Mesendoderm (in vitro differentiated cells): ENCODE measurements around the gene NR0B1.

Experiments
- DNase-seq: peaks from one replicate; pipeline ENCODE4 v3.0.0; 2013
- H2AK5ac ChIP-seq: 2 replicates; pipeline ENCODE4 v1.6.1; 2013; ENCODE audit warnings: low read length, inconsistent platforms
- H2BK120ac ChIP-seq: 2 replicates; pipeline ENCODE4 v1.6.1; 2013; ENCODE audit warnings: low read depth, mild to moderate bottlenecking, low read length, moderate library complexity, mixed read lengths
- H2BK15ac ChIP-seq: replicated peaks from 2 replicates; pipeline ENCODE4 v1.6.1; 2013; ENCODE audit warnings: low read depth, mild to moderate bottlenecking, moderate library complexity
- H2BK5ac ChIP-seq: 2 replicates; pipeline ENCODE4 v1.6.1; 2013; ENCODE audit warnings: low read length, inconsistent platforms
- H3K18ac ChIP-seq: 2 replicates; pipeline ENCODE4 v1.6.1; 2013; ENCODE audit warnings: mild to moderate bottlenecking, low read length, mixed read lengths
- H3K23ac ChIP-seq: one replicate; pipeline ENCODE4 v1.6.1; 2013; ENCODE audit warnings: low read length
- H3K27ac ChIP-seq: 2 replicates; pipeline ENCODE4 v1.5.1; 2013; ENCODE audit warnings: low read depth, mild to moderate bottlenecking, inconsistent platforms, low read length, moderate library complexity
- H3K27me3 ChIP-seq: 2 replicates; pipeline ENCODE4 v1.6.1; 2013; ENCODE audit warnings: low read length, control low read depth, mild to moderate bottlenecking, inconsistent platforms; ENCODE audit not compliant: insufficient read depth, poor library complexity
- H3K36me3 ChIP-seq: 2 replicates; pipeline ENCODE4 v1.6.1; 2013; ENCODE audit warnings: low read length, inconsistent platforms; ENCODE audit not compliant: control insufficient read depth, insufficient read depth
- H3K4ac ChIP-seq: one replicate; pipeline ENCODE4 v1.6.1; 2013; ENCODE audit warnings: low read depth, mild to moderate bottlenecking, low read length, moderate library complexity
- H3K4me1 ChIP-seq: 2 replicates; pipeline ENCODE4 v1.6.1; 2013; ENCODE audit warnings: low read depth, low read length, inconsistent platforms; ENCODE audit not compliant: control insufficient read depth
- H3K4me2 ChIP-seq: 2 replicates; pipeline ENCODE4 v1.6.1; 2013; ENCODE audit warnings: low read length
- H3K4me3 ChIP-seq: 2 replicates; pipeline ENCODE4 v1.5.1; 2013; ENCODE audit warnings: mild to moderate bottlenecking, low read length
- H3K56ac ChIP-seq: one replicate; pipeline ENCODE4 v1.6.1; 2013; ENCODE audit warnings: low read length
- H3K79me1 ChIP-seq: 2 replicates; pipeline ENCODE4 v1.6.1; 2013; ENCODE audit warnings: low read length, inconsistent platforms
- H3K79me2 ChIP-seq: 2 replicates; pipeline ENCODE4 v1.6.1; 2013; ENCODE audit warnings: mild to moderate bottlenecking, low read length; ENCODE audit not compliant: control insufficient read depth, insufficient read depth
- H3K9ac ChIP-seq: 2 replicates; pipeline ENCODE4 v1.6.1; 2013; ENCODE audit warnings: low read length, inconsistent platforms
- H4K5ac ChIP-seq: one replicate; pipeline ENCODE4 v1.6.1; 2013; ENCODE audit warnings: low read length
- H4K8ac ChIP-seq: one replicate; pipeline ENCODE4 v1.6.1; 2013; ENCODE audit warnings: low read depth, mild to moderate bottlenecking, control low read depth, low read length, moderate library complexity
- WGBS: extraction: QIAGEN DNeasy Blood & Tissue Kit; methylation state at CpG from one replicate; pipeline ENCODE4 v1.1.7; 2013; ENCODE audit warnings: low lambda C conversion rate, missing lambda C conversion rate; ENCODE audit not compliant: insufficient coverage; ENCODE audit errors: extremely low coverage; 5-methylcytosine and 5-hydroxymethylcytosine counted together

NR0B1 gene

DNA sequence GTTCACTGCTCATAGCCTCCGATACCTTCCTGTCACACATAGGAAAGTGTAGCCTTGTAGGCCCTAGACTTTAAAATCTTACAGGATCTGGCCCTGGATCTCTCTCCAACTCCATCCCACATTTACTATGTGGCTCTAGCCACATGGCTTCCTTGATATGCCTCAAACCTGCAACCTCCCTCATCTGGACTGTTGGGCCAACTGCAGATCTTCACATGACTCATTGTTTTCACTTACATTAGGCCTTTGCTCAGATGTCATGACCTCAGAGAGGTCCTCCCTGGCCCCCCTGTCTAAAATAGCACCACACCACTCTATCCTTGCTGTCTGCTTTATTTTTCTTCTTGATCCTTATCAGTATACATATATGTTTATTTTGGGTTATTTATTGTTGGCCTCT, 8.1 kb upstream of the NR0B1 start:
- Histone ChIP-seq H2BK15ac (no peak overlapping the region), H2AK5ac (no peak overlapping the region), H3K79me2 (no peaks in the 10 kb centered on the region), H4K5ac (no peak overlapping the region), H3K79me1 (no peaks in the 10 kb centered on the region), H2BK5ac (no peak overlapping the region), H3K23ac (no peak overlapping the region), H3K36me3 (no peaks in the 10 kb centered on the region), H3K4ac (no peak overlapping the region), H2BK120ac (no peak overlapping the region), H3K27me3 (no peaks in the 10 kb centered on the region), H3K27ac (no peak overlapping the region), H4K8ac (no peak overlapping the region), H3K4me1 (no peaks in the 10 kb centered on the region), H3K4me3 (no peak overlapping the region), H3K56ac (no peak overlapping the region), H3K4me2 (no peak overlapping the region), H3K9ac (no peak overlapping the region), H3K18ac (no peak overlapping the region)
- DNase-seq = no peak
- WGBS = no CpG with 5 or more reads among the region's 1 CpG

DNA sequence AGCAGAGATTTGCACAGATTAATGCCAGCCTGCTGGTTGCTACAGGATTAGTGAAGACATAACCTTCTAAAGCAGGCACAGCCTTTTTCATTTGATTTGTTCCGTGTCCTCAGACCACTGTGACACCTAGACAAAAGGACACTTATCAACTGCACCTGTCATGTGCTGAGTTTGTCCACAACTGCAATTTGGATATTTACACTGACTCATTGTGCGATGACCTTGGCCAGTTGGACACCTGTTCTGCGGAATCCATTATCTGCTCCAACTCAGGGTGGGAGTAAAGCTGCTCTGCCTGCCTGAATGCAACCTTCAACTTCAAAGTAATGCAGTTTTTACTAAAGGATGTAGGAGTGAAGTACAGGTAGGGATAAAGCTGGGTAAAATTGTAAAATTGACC, 4.1 kb upstream of the NR0B1 start:
- H4K5ac ChIP-seq = no peak overlapping the region
- no peak overlapping the region for H3K4ac ChIP-seq
- H3K18ac ChIP-seq = no peak overlapping the region
- H3K56ac ChIP-seq = no peak overlapping the region
- H3K27ac ChIP-seq = no peak overlapping the region
- no peak overlapping the region for H2BK5ac ChIP-seq
- H3K4me1 ChIP-seq = no peaks in the 10 kb centered on the region
- no peak overlapping the region for H2AK5ac ChIP-seq
- no peak overlapping the region for H3K4me2 ChIP-seq
- H3K9ac ChIP-seq = no peak overlapping the region
- no peak for DNase-seq
- no peaks in the 10 kb centered on the region for H3K79me1 ChIP-seq
- no peaks in the 10 kb centered on the region for H3K27me3 ChIP-seq
- no peak overlapping the region for H3K23ac ChIP-seq
- H2BK120ac ChIP-seq = no peak overlapping the region
- H3K79me2 ChIP-seq = no peaks in the 10 kb centered on the region
- H2BK15ac ChIP-seq = no peak overlapping the region
- H3K36me3 ChIP-seq = no peaks in the 10 kb centered on the region
- WGBS = no CpG with 5 or more reads among the region's 3 CpGs
- H4K8ac ChIP-seq = no peak overlapping the region
- H3K4me3 ChIP-seq = no peak overlapping the region

DNA sequence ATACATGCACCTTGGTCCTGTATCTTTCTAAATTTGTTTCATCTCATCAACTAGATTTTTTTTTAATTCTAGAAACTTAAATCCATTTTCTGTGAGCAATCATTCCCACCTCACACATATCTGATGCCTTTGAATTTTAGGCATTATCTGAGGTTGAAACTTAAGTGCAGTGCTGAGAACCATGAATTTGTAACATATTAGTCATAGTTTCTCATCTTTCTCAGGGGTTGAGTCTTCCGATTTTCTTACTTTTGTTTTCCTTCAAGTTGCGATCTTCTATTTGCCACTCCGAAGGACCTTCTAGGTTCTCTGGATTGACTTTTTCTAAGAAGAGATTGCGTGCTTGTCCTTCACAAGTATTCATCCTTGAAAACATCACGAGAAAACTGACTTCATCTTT, 3.7 kb upstream of the NR0B1 start:
- Histone ChIP-seq H3K4ac (no peak overlapping the region), H4K5ac (no peak overlapping the region), H3K4me2 (no peak overlapping the region), H3K18ac (no peak overlapping the region), H2BK120ac (no peak overlapping the region), H3K4me3 (no peak overlapping the region), H3K36me3 (no peaks in the 10 kb centered on the region), H3K27ac (no peak overlapping the region), H3K56ac (no peak overlapping the region), H2AK5ac (no peak overlapping the region), H4K8ac (no peak overlapping the region), H3K27me3 (no peaks in the 10 kb centered on the region), H3K79me1 (no peaks in the 10 kb centered on the region), H3K4me1 (no peaks in the 10 kb centered on the region), H3K9ac (no peak overlapping the region), H2BK5ac (no peak overlapping the region), H3K23ac (no peak overlapping the region), H3K79me2 (no peaks in the 10 kb centered on the region), H2BK15ac (no peak overlapping the region)
- no peak for DNase-seq
- WGBS = no CpG with 5 or more reads among the region's 5 CpGs

DNA sequence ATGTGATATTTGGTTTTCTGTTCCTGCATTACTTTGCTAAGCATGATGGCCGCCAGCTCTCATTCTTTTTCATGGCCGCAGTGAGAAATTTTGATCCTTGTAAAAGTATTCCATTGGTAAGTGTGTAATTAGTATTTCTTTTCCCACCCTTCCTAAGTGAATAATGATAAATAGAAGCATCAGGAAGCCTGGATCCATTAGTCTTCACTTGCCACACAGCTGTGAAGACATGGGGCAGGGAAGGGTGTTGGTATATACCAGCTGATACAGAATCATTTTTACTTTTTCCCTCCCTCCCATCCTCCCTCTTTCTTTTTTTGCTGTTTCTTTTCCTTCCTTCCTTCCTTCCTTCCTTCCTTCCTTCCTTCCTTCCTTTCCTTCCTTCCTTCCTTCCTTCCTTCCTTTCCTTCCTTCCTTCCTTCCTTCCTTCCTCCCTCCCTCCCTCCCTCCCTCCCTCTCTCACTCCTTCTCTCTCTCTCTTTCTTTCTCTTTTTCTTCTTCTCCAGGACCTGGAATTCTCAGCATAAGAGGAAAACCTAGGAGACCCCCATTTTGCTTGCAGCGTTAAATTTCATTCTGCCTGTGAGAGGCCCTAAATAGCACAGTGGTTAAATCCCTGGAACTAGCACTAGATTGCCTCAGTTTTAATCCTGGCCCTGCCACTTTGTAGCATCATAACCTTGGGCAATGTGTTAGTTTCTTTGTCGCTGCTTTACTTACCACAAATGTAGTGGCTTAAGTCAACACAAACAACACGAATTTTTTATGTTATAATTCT, 1.4 kb upstream of the NR0B1 start:
- H3K9ac ChIP-seq = no peak overlapping the region
- H3K18ac ChIP-seq = no peak overlapping the region
- H3K79me1 ChIP-seq = no peaks in the 10 kb centered on the region
- H3K4me1 ChIP-seq = no peaks in the 10 kb centered on the region
- H3K27ac ChIP-seq = no peak overlapping the region
- no peak overlapping the region for H2BK5ac ChIP-seq
- no CpG with 5 or more reads among the region's 5 CpGs for WGBS
- no peak overlapping the region for H4K5ac ChIP-seq
- no peak overlapping the region for H3K56ac ChIP-seq
- no peak overlapping the region for H3K23ac ChIP-seq
- peaks cover 2% of the 10 kb centered on the region for H3K27me3 ChIP-seq
- no peak overlapping the region for H2AK5ac ChIP-seq
- H3K4ac ChIP-seq = no peak overlapping the region
- H2BK120ac ChIP-seq = no peak overlapping the region
- H3K36me3 ChIP-seq = no peaks in the 10 kb centered on the region
- no peak for DNase-seq
- H2BK15ac ChIP-seq = no peak overlapping the region
- no peak overlapping the region for H3K4me2 ChIP-seq
- H4K8ac ChIP-seq = no peak overlapping the region
- H3K4me3 ChIP-seq = no peak overlapping the region
- no peaks in the 10 kb centered on the region for H3K79me2 ChIP-seq

DNA sequence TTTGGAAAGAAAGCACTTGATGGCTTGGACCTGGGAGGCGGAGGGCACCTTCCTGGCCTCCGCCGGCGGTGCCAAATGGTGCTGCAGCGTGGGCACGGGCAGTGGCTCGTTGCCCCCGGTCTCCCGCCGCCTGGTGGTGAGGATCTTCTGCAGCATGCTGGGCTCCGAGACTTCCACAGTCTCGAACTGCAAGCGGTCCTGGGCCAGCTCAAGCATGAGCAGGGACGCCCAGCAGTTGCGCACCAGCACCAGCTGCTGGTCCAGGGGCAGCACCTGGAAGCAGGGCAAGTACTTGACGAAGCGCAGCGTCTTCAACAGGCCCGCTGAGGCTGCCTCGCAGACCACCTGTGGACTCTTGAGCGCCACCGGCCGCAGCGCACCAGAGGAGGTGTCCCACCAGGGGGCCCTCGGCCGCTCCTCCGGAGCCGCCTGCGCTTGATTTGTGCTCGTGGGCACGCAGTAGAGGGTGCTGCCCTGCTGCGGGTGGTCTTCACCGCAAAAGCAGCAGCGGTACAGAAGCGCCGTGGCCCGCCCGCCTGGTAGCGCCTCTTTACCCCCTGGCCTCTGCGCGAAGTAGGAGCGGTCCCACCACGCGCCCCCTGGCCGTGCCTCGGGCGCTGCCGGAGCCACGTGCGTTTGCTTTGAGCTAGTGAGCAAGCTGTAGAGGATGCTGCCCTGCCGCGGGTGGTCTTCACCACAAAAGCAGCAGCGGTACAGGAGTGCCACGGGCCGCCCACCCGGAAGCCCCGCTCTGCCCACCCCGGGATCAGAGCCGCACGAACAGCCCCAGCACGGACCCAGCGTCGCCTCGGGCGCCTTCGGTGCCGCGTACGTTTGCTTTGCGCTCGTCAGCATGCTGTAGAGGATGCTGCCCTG, 689 bp downstream of the NR0B1 start:
- Histone ChIP-seq H3K79me2 (no peaks in the 10 kb centered on the region), H4K5ac (no peak overlapping the region), H3K4me2 (peak overlapping the region; percentile 44), H3K56ac (peak overlapping the region; percentile 45), H4K8ac (no peak overlapping the region), H3K27me3 (peaks cover 2% of the 10 kb centered on the region), H2AK5ac (no peak overlapping the region), H2BK5ac (no peak overlapping the region), H3K4me1 (no peaks in the 10 kb centered on the region), H3K23ac (no peak overlapping the region), H3K79me1 (no peaks in the 10 kb centered on the region), H3K18ac (peak overlapping the region; percentile 2), H3K4me3 (peak overlapping the region; percentile 29), H3K4ac (no peak overlapping the region), H3K9ac (peak overlapping the region; percentile 61), H3K27ac (no peak overlapping the region), H2BK120ac (no peak overlapping the region), H2BK15ac (no peak overlapping the region), H3K36me3 (no peaks in the 10 kb centered on the region)
- no CpG with 5 or more reads among the region's 71 CpGs for WGBS
- peak; percentile 54 for DNase-seq
